ENCODE results near the gene MET.

Gene MET

DNA sequence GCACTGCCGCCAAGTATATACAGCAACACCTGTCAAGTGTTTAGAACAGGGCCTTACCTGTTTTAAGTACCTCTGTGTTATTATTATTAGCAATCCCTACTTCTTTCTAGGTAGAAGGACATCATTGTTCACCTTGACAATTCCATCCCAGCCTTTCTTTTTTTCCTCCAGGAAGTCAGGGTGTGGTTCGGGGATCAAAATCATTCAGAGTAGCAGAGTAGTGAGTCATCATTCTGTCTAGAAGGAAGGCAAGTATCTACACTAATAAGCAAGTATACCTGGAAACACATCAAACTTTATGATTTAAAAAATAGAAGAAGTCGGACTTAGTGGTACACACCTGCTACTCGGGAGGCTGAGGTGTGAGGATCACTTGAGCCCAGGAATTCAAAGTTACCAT is 164.9 kb downstream of the MET start:
- DNase-seq (ENCODE audit: low read depth in 1 of 2, low spot score in 1 of 2) = no peak
- no peak for TF ChIP-seq JUND (IDR thresholded peaks at IDR 0.05; ENCODE audit: low read depth)
- in situ Hi-C loops (cut with HindIII; ENCODE audit: low pct_unique_long_range_greater_than_20kb, low sequenced_read_pairs) = no loop called here

- in situ Hi-C loops (cut with HindIII; ENCODE audit: low pct_unique_long_range_greater_than_20kb, low sequenced_read_pairs) = no loop called here
- DNase-seq (ENCODE audit: low read depth in 1 of 2, low spot score in 1 of 2) = no peak
- TF ChIP-seq JUND (IDR thresholded peaks at IDR 0.05; ENCODE audit: low read depth) = no peak
Measured at GRCh38 chr7:116837586-116837985, 165.6 kb downstream of the MET start.

- in situ Hi-C loops (cut with HindIII; ENCODE audit: low pct_unique_long_range_greater_than_20kb, low sequenced_read_pairs) = no loop called here
- TF ChIP-seq JUND (IDR thresholded peaks at IDR 0.05; ENCODE audit: low read depth) = no peak
- no peak for DNase-seq (ENCODE audit: low read depth in 1 of 2, low spot score in 1 of 2)
Measured at GRCh38 chr7:116840256-116840655, 168.3 kb downstream of the MET start.

DNA sequence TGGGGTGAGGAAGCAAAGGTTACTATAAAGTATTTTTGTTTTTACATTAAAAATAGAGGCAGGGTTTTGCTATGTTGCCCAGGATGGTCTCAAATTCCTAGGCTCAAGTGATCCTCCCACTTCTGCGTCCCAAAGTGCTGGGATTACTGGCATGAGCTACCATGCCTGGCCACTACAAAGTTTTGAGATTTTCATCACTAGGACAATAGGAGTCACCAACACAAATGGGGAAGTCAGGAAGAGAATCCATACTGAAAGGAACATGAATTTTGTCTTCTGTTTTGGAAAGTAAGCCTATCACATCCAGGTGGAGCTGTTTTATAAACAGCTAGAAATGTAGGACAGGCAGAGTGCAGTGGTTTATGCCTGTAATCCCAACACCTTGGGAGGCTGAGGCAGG is 170.4 kb downstream of the MET start:
- in situ Hi-C loops (cut with HindIII; ENCODE audit: low pct_unique_long_range_greater_than_20kb, low sequenced_read_pairs) = no loop called here
- DNase-seq (ENCODE audit: low read depth in 1 of 2, low spot score in 1 of 2) = peak in 1 of 2 experiments; percentile 1
- TF ChIP-seq JUND (IDR thresholded peaks at IDR 0.05; ENCODE audit: low read depth) = no peak

DNA sequence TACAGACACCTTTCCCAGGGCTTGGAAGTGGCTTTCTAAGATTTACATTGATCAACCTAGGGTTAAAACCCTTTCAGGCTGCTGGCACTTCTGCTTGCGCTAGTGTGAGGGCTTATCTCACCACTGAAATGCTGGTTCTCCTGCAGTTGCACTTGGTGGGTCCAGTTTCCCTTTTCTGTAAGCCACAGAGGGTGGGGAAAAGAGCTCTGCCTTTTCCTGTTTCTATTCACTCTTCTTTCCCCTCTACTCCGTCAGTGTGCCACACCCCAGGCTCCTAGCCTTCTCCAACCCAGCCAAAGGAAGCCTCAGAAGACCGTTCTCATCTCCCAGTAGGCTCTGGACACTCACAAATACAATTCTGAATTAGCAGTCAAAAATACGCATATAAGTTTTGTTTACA is 171.4 kb downstream of the MET start:
- DNase-seq (ENCODE audit: low read depth in 1 of 2, low spot score in 1 of 2) = no peak
- in situ Hi-C loops (cut with HindIII; ENCODE audit: low pct_unique_long_range_greater_than_20kb, low sequenced_read_pairs) = no loop called here

More for the DNA sequence above, 171.4 kb downstream of the MET start:
- TF ChIP-seq JUND (IDR thresholded peaks at IDR 0.05; ENCODE audit: low read depth) = no peak

Data from T47D (cell line).